WERI-Rb-1 (cell line): ENCODE results near the gene ARMC5.

Experiments
- DNase-seq: peaks from one replicate; pipeline ENCODE4 v3.0.0-alpha.2; 2020
- H3K27ac ChIP-seq: fragments of 250-450 bp; sonication (Bioruptor Pico); 2 replicates; pipeline ENCODE4 v1.5.1; 2020; ENCODE audit warnings: mild to moderate bottlenecking, moderate library complexity
- H3K27me3 ChIP-seq: fragments of 250-450 bp; sonication (Bioruptor Pico); 2 replicates; pipeline ENCODE4 v1.5.1; 2021; ENCODE audit warnings: mild to moderate bottlenecking, low read depth, moderate library complexity; ENCODE audit not compliant: insufficient read depth, severe bottlenecking
- H3K36me3 ChIP-seq: fragments of 250-450 bp; sonication (Bioruptor Pico); 2 replicates; pipeline ENCODE4 v1.5.1; 2020; ENCODE audit warnings: mild to moderate bottlenecking, moderate library complexity
- H3K4me3 ChIP-seq: 2 replicates; pipeline ENCODE4 v1.5.1; 2011; ENCODE audit warnings: low read depth, mild to moderate bottlenecking, control low read depth, low read length
- H3K9me3 ChIP-seq: fragments of 250-450 bp; sonication (Bioruptor Pico); 2 replicates; pipeline ENCODE4 v1.5.1; 2021; ENCODE audit warnings: mild to moderate bottlenecking, moderate library complexity; ENCODE audit not compliant: severe bottlenecking
- TF ChIP-seq, protein P1 (sequence below): IDR thresholded peaks from 2 replicates; pipeline ENCODE4 v1.5.1; 2011; ENCODE audit warnings: low read depth, mild to moderate bottlenecking, control low read depth, inconsistent platforms, low read length

ARMC5 gene

DNA sequence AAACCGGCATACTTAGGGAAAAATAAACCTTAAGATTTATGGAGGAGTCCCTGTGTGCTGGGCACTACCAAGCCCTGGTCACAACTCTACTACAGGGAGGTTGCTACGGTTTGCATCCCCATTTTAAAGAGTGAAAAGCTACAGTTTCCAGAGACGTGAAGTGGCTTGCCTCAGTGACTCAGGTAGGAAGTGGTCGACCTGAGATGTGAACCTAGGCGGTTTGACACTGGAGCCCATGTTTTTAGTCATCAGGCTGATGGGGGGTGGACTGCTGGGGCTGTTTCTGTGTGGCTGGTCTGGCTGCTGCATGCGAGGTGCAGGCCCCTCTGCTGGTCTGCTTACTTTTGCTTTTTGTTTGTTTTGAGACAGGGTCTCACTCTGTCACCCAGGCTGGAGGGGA is 37.7 kb upstream of the ARMC5 start:
- Histone ChIP-seq H3K9me3 (peaks cover 6% of the 10 kb centered on the region), H3K27ac (no peak overlapping the region), H3K27me3 (peaks cover 17% of the 10 kb centered on the region), H3K4me3 (no peak overlapping the region), H3K36me3 (no peaks in the 10 kb centered on the region)
- no peak for DNase-seq
- TF ChIP-seq, protein P1, sequence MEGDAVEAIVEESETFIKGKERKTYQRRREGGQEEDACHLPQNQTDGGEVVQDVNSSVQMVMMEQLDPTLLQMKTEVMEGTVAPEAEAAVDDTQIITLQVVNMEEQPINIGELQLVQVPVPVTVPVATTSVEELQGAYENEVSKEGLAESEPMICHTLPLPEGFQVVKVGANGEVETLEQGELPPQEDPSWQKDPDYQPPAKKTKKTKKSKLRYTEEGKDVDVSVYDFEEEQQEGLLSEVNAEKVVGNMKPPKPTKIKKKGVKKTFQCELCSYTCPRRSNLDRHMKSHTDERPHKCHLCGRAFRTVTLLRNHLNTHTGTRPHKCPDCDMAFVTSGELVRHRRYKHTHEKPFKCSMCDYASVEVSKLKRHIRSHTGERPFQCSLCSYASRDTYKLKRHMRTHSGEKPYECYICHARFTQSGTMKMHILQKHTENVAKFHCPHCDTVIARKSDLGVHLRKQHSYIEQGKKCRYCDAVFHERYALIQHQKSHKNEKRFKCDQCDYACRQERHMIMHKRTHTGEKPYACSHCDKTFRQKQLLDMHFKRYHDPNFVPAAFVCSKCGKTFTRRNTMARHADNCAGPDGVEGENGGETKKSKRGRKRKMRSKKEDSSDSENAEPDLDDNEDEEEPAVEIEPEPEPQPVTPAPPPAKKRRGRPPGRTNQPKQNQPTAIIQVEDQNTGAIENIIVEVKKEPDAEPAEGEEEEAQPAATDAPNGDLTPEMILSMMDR = no peak

DNA sequence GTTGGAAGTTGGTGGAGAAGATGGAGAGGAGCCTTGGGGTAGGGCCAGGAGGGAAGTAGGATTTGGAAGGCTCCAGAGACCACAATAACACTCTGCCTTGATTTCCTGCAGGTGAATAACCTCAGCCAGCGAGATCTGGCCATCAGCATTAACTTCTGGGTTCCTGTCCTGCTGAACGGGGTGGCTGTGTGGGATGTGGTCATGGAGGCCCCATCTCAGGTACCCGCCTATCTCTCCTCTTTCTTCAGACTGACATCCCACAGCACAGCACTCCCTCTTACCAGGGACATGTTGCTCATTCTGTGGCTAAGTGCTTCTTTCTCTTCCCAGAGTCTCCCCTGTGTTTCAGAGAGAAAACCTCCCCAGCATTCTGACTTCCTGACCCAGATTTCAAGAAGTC is 36.1 kb upstream of the ARMC5 start:
- TF ChIP-seq, protein P1 = no peak
- H3K36me3 ChIP-seq = no peaks in the 10 kb centered on the region

DNA sequence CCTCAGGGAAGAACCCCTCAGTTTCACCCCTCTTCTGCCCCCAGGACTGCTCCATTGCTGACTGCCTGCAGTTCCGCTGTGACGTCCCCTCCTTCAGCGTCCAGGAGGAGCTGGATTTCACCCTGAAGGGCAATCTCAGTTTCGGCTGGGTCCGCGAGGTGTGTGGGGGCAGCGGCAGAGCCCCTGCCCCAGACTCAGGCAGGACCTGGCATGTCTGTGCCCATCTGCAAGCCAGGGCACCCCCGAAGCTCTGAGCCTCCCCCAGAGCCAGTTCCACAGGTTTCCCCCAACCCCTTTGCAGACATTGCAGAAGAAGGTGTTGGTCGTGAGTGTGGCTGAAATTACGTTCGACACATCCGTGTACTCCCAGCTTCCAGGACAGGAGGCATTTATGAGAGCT is 35.5 kb upstream of the ARMC5 start:
- H3K4me3 ChIP-seq = no peak overlapping the region
- H3K27me3 ChIP-seq = peaks cover 17% of the 10 kb centered on the region
- H3K36me3 ChIP-seq = no peaks in the 10 kb centered on the region
- H3K27ac ChIP-seq = no peak overlapping the region
- H3K9me3 ChIP-seq = no peaks in the 10 kb centered on the region
- DNase-seq = no peak
- TF ChIP-seq, protein P1 = no peak

More for the DNA sequence above, 36.1 kb upstream of the ARMC5 start:
- peaks cover 17% of the 10 kb centered on the region for H3K27me3 ChIP-seq
- DNase-seq = no peak
- no peak overlapping the region for H3K4me3 ChIP-seq
- H3K9me3 ChIP-seq = no peaks in the 10 kb centered on the region
- no peak overlapping the region for H3K27ac ChIP-seq

DNA sequence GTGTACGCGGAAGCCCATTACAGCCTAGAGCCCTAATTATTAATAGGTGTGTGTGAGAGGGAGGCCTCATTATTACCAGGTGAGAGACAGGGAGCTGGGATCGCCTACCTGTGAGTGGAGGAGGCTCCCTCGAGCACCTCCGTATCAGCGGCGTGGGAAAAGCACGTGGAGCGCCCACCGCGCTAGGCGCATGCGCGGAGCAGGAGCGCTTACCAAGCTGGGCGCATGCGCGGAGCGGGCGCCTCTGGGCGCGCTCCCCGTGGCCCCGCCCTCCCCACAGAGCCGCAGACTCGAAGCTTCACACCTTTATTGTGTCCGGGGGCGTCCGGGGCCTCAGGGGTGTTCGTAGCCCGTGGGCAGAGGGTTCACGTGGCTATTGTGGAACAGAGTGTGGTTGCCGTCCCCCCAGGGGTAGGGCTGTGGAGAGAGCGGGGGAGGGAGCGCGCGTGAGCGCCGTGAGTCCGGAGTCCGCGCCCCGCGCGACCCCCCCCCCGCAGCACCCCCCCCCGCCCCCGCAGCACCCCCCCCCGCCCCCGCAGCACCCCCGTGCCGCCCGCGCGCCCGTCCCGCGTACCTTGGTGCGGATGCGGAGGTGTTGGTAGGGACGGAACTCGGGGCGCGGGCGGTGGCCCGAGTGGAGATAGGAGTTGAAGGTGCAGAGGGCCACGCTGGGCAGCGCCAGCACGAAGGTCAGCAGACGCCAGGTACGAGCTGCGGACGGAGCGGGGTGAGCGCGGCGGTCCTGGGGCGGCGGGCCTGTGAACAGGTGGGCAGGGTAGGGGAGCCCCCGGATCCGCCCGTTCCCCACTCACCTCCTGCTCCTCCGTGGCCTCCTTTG is 31.6 kb upstream of the ARMC5 start:
- Histone ChIP-seq H3K9me3 (no peaks in the 10 kb centered on the region), H3K36me3 (no peaks in the 10 kb centered on the region), H3K27me3 (peaks cover 9% of the 10 kb centered on the region), H3K4me3 (no peak overlapping the region), H3K27ac (no peak overlapping the region)
- TF ChIP-seq, protein P1 = no peak
- no peak for DNase-seq

DNA sequence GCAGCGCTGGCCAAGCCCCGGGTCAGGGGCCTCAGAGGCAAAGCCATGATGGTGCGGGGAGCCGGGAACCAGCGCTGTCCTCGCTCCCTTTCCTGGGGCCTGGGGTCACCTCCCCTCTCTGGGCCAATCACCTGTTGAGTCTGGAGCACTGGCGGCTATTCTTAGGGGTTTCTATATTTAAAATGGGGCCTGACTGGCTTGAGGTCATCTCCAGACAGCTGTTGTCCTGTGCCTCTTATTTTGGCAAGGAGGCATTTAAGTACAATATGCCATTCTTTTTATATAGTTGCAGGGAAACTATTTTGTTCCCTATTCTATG is 31.1 kb upstream of the ARMC5 start, which contains the start of gene COX6A2:
COX6A2 (minus strand) TSS at position 82 of the 319 bp plus-strand sequence; CDS start at position 47, 35 bp downstream.
- peaks cover 4% of the 10 kb centered on the region for H3K27me3 ChIP-seq
- H3K9me3 ChIP-seq = no peaks in the 10 kb centered on the region
- H3K4me3 ChIP-seq = no peak within 1 kb of the TSS
- DNase-seq = no peak
- no peaks in the 10 kb centered on the region for H3K36me3 ChIP-seq
- TF ChIP-seq, protein P1 = no peak
- H3K27ac ChIP-seq = no peak within 1 kb of the TSS

DNA sequence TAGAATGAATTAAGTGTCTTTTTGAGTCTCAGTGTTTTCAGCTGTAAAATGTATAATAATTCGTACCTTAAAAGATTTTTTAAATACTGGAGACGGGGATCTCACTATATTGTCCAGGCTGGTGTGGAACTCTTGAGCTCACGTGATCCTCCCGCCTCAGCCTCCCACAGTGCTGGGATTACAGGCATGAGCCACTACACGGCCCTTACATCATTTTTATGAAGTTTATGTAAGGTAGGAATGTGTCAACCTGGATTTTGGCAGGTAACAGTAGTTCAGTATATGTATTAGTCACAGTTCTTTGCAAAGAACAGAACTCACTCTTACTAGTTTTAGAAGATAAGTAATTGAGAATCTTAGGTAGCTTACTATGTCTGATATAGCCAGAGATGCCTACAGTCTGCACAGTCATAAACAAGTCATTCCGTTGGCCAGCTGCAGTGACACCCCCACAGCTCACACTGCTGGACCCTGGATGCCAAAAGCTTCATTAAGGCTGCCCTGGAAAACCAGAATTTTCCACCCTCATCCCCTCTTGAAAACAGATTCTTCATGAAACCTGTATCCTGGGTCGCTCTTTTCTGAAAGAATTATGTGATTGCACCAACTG is 30.6 kb upstream of the ARMC5 start:
- TF ChIP-seq, protein P1 = no peak

More for the DNA sequence above, 30.6 kb upstream of the ARMC5 start:
- DNase-seq = no peak
- Histone ChIP-seq H3K36me3 (no peaks in the 10 kb centered on the region), H3K9me3 (no peaks in the 10 kb centered on the region), H3K27me3 (peaks cover 3% of the 10 kb centered on the region), H3K4me3 (no peak overlapping the region), H3K27ac (no peak overlapping the region)
